ENCODE data around the gene ACSM3. TPM values are rescaled to one million over a fixed set of nuclear protein-coding genes. Genes with fewer than 3 reads are reported as not detected.

ACSM3 gene
- polyA plus RNA-seq, 1 of the 3 experiments (the other 2 are of a cell fraction): 0.44 TPM

DNA sequence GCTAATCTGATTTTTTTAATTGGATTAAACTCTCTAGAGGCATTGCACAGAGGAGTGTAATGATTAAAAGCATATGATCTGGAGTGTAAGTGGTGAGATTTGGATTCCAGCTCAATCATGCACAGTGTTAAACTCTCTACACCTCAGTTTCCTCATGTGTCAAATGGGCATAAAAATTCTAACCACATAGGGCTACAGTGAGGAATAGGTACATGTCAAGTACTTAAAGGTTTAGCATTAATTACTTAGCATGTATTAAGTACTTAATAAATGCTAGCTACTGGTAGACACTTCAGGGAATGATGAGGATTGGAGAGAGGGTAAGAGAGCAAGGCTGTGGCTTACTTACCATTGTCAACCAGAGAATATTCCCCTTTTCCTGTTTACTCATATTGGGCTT, 25.3 kb downstream of the ACSM3 start:
- no peaks in the 10 kb centered on the region for H3K27me3 ChIP-seq (ENCODE audit: insufficient read depth)
- no peak overlapping the region for H3K27ac ChIP-seq (ENCODE audit: low read depth in 2 of 2, low read length in 1 of 2)
- H3K79me2 ChIP-seq (ENCODE audit: insufficient read depth): no peaks in the 10 kb centered on the region
- H3K4me2 ChIP-seq: no peak overlapping the region
- H2AFZ ChIP-seq (ENCODE audit: low read depth): no peak overlapping the region
- no peaks in the 10 kb centered on the region for H3K9me3 ChIP-seq
- POLR2A ChIA-PET: no interaction called here
- CTCF ChIA-PET: interaction anchor here (1.5 kb wide), 1 partner anchor 61 kb away, joined by 5 read pairs; no protein-coding TSS in a partner anchor
- no peak for TF ChIP-seq NRF1 (IDR thresholded peaks at IDR 0.05; ENCODE audit: low read depth, low read length)
- TF ChIP-seq GABPA (IDR thresholded peaks at IDR 0.05; ENCODE audit: low read depth): no peak
- TF ChIP-seq SMC3 (IDR thresholded peaks at IDR 0.05; ENCODE audit: low read depth, low read length): no peak
- no peak for TF ChIP-seq GATA2 (CRISPR knock-in tag; IDR thresholded peaks at IDR 0.05)
- TF ChIP-seq FOXJ3 (CRISPR knock-in tag; IDR thresholded peaks at IDR 0.05): no peak
- TF ChIP-seq YY1 (IDR thresholded peaks at IDR 0.05; ENCODE audit: low read depth): no peak
- no peak overlapping the region for H3K4me3 ChIP-seq (ENCODE audit: low read depth in 2 of 2, low read length in 1 of 2)
- no peak overlapping the region for H3K9ac ChIP-seq
- no peaks in the 10 kb centered on the region for H4K20me1 ChIP-seq (ENCODE audit: insufficient read depth)
- no peaks in the 10 kb centered on the region; a peak in 1 of 4 replicates for H3K4me1 ChIP-seq (ENCODE audit: control insufficient read depth in 1 of 2, insufficient read depth in 2 of 2, low read depth in 1 of 2, low read length in 1 of 2)
- no peaks in the 10 kb centered on the region for H3K36me3 ChIP-seq (replicated peaks in 1 of 2; ENCODE audit: control insufficient read depth in 1 of 2, insufficient read depth in 2 of 2, low read length in 1 of 2)
- no peaks in the 10 kb centered on the region for H3F3A ChIP-seq (replicated peaks; ENCODE audit: insufficient read depth)
- H3K9me2 ChIP-seq: no peaks in the 10 kb centered on the region
- DNase-seq: no peak

DNA sequence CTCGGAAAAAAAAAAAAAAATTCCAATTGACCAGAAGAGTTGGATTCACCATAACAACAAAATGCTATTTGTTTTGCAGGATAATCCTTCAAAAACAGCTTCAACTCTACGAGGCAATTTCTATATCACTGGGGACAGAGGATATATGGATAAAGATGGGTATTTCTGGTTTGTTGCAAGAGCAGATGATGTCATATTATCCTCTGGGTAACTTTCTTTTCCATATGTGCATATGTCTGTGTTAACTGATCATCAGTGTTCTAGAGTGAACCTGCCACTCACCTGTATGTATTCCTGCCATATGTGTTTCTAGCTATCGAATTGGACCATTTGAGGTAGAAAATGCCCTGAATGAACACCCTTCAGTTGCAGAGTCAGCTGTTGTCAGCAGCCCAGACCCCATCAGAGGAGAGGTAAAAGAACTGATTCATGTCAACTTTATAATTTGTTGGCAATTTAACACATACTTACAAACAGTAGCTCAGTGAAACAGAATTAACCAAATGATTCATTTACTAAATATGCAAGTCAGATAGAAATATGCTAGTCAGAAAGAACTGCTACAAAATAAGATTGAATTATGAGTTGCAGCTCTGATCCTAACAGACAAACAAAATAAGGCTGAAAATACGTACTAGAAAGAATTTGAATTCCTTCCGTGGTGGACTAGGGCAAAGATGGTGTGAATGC, 28.3 kb downstream of the ACSM3 start:
- WGBS (ENCODE audit: low lambda C conversion rate): 75% methylated on average over 5 of the region's 5 CpGs
- POLR2A ChIA-PET: no interaction called here
- Histone ChIP-seq H3K4me2 (no peak overlapping the region), H3K36me3 (replicated peaks in 1 of 2; ENCODE audit: control insufficient read depth in 1 of 2, insufficient read depth in 2 of 2, low read length in 1 of 2) (peaks cover 10 to 16% of the 10 kb centered on the region in 2 experiments), H2AFZ (ENCODE audit: low read depth) (no peak overlapping the region), H3K4me3 (ENCODE audit: low read depth in 2 of 2, low read length in 1 of 2) (no peak overlapping the region), H3K9me3 (no peaks in the 10 kb centered on the region), H3F3A (replicated peaks; ENCODE audit: insufficient read depth) (no peaks in the 10 kb centered on the region), H3K79me2 (ENCODE audit: insufficient read depth) (no peaks in the 10 kb centered on the region), H4K20me1 (ENCODE audit: insufficient read depth) (no peaks in the 10 kb centered on the region), H3K27me3 (ENCODE audit: insufficient read depth) (no peaks in the 10 kb centered on the region), H3K9ac (no peak overlapping the region), H3K9me2 (no peaks in the 10 kb centered on the region), H3K4me1 (ENCODE audit: control insufficient read depth in 1 of 2, insufficient read depth in 2 of 2, low read depth in 1 of 2, low read length in 1 of 2) (no peaks in the 10 kb centered on the region; a peak in 1 of 4 replicates), H3K27ac (ENCODE audit: low read depth in 2 of 2, low read length in 1 of 2) (no peak overlapping the region)
- CTCF ChIA-PET: interaction anchor here (0.7 kb wide), 2 partner anchors 12 to 26 kb away, joined by 3 read pairs; no protein-coding TSS in a partner anchor
- no peak for TF ChIP-seq MXI1 (IDR thresholded peaks at IDR 0.05; ENCODE audit: low read depth, low read length)
- TF ChIP-seq, protein P1, sequence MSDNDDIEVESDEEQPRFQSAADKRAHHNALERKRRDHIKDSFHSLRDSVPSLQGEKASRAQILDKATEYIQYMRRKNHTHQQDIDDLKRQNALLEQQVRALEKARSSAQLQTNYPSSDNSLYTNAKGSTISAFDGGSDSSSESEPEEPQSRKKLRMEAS (IDR thresholded peaks at IDR 0.05; ENCODE audit: low read depth): no peak
- no peak for TF ChIP-seq NFIC (IDR thresholded peaks at IDR 0.05; ENCODE audit: borderline replicate concordance)
- TF ChIP-seq, protein P2, sequence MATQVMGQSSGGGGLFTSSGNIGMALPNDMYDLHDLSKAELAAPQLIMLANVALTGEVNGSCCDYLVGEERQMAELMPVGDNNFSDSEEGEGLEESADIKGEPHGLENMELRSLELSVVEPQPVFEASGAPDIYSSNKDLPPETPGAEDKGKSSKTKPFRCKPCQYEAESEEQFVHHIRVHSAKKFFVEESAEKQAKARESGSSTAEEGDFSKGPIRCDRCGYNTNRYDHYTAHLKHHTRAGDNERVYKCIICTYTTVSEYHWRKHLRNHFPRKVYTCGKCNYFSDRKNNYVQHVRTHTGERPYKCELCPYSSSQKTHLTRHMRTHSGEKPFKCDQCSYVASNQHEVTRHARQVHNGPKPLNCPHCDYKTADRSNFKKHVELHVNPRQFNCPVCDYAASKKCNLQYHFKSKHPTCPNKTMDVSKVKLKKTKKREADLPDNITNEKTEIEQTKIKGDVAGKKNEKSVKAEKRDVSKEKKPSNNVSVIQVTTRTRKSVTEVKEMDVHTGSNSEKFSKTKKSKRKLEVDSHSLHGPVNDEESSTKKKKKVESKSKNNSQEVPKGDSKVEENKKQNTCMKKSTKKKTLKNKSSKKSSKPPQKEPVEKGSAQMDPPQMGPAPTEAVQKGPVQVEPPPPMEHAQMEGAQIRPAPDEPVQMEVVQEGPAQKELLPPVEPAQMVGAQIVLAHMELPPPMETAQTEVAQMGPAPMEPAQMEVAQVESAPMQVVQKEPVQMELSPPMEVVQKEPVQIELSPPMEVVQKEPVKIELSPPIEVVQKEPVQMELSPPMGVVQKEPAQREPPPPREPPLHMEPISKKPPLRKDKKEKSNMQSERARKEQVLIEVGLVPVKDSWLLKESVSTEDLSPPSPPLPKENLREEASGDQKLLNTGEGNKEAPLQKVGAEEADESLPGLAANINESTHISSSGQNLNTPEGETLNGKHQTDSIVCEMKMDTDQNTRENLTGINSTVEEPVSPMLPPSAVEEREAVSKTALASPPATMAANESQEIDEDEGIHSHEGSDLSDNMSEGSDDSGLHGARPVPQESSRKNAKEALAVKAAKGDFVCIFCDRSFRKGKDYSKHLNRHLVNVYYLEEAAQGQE (IDR thresholded peaks at IDR 0.05; ENCODE audit: low read depth, low read length): no peak
- no peak for TF ChIP-seq SMC3 (IDR thresholded peaks at IDR 0.05; ENCODE audit: low read depth, low read length)
- TF ChIP-seq RFX5 (IDR thresholded peaks at IDR 0.05; ENCODE audit: low read length): no peak
- TF ChIP-seq GABPA (IDR thresholded peaks at IDR 0.05; ENCODE audit: low read depth): no peak
- no peak for TF ChIP-seq POLR2AphosphoS5 (IDR thresholded peaks at IDR 0.05; ENCODE audit: low read depth, low read length)
- TF ChIP-seq SIN3A (IDR thresholded peaks at IDR 0.05; ENCODE audit: borderline replicate concordance, low read depth, low read length): no peak
- no peak for TF ChIP-seq ZBTB33 (IDR thresholded peaks at IDR 0.05; ENCODE audit: borderline replicate concordance, low read depth)
- TF ChIP-seq FOXM1 (IDR thresholded peaks at IDR 0.05; ENCODE audit: low read depth): no peak
- no peak for TF ChIP-seq USF2 (IDR thresholded peaks at IDR 0.05; ENCODE audit: borderline replicate concordance, low read depth, low read length)
- TF ChIP-seq RAD21 (IDR thresholded peaks at IDR 0.05; ENCODE audit: low read length): no peak
- no peak for TF ChIP-seq TAF1 (IDR thresholded peaks at IDR 0.05; ENCODE audit: borderline replicate concordance, low read depth, low read length)
- no peak for DNase-seq
